Stimulated activated CD4-positive, alpha-beta T cell treated with anti-CD3 and anti-CD28 coated beads, Interleukin-4, amount 100 ng/mL, for 4 hours (primary cell): ENCODE measurements around the gene LRRC8D.

Experiments used
- DNase-seq, 2 experiments: peaks; one replicate each; pipeline ENCODE4 v3.0.0-alpha.2; 2020

LRRC8D gene

DNA sequence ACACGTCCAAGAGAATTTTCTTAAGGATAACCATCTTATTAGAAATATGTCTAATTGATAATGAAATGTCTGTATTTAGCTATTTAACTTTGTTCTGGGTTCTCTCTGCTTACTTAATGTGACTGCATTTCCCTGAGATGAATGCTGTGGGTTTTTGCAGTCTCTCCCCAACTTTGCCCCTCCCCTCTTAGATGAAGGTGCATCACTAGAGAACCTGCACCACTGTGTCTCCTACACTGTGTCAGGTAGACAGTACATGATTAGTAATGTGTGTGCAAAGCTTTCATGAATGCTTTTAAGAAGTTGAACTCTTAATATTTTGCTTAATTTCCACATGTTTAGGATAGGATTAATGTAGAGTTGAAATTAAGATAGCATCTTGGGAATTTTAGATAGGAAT, 51.7 kb downstream of the LRRC8D start:
- no peak for DNase-seq

DNA sequence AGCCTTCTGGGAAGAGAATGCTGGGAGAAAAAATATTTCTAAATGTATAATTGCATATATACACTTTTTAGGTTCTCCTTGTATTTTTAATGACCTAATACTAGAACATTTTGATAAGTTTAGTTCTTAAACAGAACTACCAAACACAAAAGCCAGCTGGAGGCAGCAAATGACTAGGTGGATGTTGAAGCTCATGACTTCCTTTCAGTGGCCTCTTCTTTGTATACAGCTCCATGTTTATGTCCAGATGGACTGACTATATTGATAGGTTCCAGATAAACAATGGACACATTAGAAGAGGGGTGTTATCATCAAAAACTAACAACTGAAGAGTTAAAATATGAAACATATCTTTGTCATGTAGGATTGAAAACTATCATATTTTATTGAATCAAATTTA, 52.5 kb downstream of the LRRC8D start:
- DNase-seq = no peak

DNA sequence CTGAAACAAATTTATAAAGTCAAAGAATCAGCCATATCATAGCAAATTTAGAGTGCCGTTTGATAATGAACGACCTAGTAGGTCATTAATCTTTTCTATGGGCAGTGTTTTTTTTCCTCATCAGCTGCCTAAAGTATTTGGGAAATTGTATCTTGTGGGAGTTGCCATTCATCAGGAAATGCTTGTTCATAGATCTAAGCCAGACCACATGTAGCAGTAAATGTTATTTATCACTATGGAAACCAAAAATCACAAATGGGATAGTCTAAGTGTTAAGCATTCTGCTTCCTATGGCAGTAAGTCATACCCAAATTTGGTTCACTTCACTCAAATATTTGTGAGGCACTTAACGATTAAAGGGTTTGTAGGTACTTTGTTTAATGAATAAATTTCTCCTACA, 52.9 kb downstream of the LRRC8D start:
- DNase-seq = no peak

DNA sequence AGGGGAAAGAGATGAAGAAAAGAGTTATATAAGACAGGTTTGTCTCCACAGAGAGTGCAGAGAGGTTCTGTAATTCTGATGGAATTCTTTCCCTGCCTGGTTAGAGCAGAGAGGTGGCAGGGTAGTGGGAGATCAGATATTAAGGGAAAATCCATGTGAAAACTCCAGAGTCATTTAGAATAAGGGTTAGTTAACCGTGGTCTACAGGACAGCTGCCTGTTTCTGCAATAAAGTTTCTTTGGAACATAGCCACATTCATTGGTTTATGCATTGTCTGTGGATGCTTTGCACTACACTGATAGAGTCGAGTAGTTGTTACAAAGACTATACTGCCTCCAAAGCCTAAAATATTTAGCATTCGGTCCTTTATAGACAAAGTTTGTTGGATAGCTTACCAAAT, 55.6 kb downstream of the LRRC8D start:
- DNase-seq = no peak

DNA sequence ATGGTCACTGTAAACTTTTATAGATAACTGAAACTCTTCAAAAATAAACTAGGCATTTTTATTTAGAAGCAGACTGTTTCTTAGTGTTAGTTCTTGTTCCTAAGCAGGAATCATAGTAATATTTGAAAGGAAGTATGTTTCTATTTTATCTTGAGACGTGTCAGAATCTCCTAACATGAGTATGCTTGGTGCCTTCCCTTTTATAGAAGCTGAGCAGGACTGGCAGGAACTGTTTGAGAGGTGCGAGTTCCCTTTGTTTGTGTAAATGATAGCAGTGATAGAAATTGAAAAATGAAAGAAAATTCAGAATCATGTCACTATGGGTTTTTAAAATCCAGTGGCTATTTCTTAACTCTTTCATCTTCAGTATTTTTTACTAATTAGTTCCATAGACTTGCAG, 56.9 kb downstream of the LRRC8D start:
- DNase-seq = no peak

DNA sequence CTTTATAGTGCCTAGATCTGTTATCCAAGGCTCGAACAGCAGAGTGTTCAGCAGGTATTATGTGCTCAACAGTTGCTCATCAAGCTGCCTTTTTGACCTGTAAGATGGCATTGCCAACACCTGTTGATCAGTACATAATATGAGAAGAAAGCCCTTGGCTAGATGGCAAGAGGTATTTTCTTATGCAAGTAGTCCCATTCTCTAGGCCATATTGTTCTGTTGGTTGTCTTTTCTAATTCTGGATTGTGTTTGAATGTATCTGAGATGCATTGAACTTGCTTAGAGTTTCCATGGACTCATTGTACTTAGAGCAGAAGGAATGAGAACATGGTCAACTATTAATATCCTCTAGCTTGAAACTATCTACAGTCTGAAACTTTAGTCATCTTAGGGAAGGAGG, 57.4 kb downstream of the LRRC8D start:
- DNase-seq = no peak

DNA sequence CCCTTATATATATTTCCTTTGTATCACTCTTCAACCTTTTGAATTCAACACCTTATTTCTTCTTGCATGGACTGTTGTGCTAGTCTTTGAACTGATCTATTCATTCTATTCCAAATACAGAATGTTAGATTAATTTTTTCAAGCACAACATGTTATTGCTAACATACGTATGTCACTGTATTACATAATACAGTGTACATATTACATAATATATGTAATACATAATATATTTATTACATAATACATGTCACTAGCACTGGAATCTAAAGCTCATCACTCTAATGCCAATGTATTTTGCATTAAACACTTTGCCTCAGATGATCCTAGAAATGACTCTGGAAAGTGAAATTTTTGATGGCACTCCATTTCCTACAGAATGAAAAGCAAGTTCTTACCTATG, 59.8 kb downstream of the LRRC8D start:
- DNase-seq = no peak

DNA sequence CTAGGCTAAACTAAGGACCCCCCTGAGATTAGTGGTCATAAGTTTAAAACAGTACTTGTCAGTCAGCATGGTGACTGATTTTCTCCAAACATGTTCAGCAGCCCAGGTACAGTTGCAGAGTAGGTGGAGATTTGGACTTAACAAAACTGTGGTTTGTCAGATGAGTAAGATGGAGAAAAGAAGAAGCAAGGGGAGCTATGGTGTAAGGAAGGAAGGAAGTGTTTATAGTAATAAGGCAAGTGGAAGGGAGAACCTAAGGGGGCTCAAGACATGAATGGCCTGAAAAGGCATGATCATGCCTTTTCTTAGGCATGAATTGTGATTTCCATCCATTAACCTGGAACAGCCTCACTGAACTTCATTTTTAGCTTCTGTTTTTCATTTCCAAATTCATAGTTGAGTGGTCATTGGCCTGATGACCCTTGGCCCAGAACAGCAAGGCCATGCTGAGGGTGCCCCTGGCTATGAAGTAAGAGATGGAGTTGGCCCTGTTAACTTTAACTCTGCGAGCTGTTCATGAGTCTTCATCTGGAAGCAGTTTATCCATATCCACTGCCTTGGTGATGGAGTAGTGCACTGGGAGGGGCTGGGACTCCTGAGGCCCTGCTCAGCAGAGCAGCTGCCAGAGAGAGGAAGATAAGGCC, 60.7 kb downstream of the LRRC8D start:
- no peak for DNase-seq

DNA sequence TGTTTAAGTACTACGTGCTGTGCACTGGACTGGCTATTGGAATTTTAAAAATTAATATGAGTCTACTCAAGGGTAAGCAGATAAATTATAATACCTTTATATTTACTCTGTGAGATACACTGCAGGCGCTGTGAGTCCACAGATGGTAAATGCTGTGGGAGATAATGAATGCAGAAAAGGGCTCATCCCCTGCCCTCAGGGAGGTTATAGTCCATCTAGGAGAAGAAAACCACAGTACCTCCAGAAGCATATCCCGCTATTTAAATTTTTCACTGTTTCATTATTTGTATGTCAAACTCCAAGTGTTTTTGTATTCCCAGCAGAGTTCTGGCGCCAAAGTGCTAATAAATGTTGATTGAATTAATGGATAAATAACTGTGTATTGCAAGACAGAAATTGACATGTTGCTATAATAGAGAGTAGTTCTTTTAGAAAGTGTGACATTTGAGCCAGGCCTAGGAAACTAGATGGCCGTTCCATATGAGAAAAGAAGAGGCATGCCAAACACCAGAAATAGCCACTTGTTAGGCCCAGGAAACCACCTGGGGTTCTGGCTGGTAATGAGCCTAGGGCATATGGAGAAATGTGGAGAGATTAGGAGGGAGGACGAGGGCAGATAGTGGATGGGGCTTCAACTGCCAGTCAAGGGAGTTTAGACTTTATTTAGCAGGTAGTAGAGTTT, 61.7 kb downstream of the LRRC8D start:
- no peak for DNase-seq

DNA sequence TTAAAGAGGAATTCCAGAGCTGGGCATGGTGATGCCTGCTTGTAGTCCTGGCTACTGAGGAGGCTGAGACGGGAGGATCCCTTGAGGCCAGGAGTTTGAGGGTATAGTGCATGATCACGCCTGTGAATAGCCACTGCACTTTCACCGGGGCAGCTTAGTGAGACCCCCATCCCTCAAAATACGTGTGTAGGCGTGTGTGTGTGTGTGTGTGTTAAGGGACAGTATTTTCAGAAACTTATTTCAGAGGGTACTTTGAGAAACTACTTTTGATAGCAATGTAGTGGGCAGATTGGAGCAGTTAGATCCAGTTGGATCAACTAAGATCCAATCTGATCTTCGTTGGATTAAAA, 62.2 kb downstream of the LRRC8D start:
- no peak for DNase-seq

DNA sequence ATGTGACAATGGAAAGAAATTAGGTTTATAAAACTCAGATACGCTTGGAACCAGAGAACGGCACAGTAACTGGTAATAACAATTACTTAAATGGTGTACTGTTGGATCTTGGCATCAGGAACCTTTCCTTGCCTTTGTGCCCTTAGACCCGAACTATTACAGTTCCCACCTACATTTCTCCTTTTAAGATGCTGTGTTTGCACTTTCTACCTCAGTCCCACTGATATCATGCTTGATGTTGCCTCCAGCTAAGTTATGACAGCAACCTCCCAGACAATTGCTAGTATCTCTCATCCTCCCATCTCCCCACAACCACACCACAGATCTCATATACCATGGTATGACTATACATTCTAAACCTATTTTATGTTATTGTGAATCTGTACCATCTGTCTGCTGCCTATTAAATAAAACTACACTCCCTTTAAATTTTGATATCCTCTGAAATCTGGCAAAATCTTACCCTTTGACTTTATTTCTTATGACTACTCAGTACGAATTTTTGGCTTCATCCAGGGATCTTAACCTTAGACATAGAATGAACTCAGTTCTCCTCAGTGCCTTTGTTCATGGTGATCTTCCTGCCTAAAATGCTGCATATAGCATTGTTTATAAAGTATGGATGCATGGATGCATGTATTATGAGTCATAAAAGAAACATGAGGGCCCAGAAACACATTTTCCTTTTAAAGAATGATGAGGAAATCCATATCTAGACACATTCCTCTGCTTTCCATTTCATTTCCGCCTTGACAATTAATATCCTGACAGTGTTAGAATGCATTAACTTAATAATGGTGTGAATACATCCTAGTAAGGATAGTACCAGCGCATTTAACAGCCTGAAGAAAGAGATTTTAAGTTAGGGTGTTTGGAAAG, 64.1 kb downstream of the LRRC8D start:
- DNase-seq = no peak

DNA sequence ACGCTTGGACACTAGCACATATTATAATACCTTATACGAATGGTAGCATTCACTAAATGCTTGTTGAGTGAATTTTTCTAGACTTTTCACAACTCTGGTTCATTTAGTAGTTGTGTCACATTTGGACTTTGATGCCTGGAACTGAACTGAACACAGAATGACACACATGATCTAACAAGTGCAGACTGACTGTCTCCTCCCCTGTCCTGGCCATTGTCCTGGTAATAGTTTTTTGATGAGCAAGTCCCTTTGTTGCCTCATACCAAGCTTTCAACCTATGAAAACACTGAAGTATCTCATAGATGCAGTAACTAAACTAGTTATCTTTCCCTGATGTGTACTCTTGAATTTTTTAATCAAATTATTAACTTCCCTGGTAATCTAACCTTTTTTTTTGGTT, 66.4 kb downstream of the LRRC8D start:
- DNase-seq = no peak

DNA sequence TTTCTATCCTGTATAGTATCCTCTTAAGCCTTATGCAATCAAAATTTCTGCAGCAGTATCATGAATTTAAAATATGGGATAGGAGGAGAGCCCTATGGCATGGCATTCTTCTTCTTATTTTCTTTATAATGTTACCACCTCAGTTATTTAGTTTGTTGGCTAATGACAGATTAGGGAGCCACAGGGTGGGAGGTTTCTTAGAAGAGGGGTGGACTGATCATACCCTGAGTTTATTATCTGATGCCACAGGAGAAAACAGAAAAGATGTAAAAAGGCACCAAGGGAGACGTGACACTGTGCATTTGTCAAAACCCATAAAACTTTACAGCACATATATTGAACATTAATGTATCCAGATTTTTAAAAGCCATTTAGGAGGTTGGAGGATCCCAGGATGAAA, 66.9 kb downstream of the LRRC8D start:
- DNase-seq = no peak

DNA sequence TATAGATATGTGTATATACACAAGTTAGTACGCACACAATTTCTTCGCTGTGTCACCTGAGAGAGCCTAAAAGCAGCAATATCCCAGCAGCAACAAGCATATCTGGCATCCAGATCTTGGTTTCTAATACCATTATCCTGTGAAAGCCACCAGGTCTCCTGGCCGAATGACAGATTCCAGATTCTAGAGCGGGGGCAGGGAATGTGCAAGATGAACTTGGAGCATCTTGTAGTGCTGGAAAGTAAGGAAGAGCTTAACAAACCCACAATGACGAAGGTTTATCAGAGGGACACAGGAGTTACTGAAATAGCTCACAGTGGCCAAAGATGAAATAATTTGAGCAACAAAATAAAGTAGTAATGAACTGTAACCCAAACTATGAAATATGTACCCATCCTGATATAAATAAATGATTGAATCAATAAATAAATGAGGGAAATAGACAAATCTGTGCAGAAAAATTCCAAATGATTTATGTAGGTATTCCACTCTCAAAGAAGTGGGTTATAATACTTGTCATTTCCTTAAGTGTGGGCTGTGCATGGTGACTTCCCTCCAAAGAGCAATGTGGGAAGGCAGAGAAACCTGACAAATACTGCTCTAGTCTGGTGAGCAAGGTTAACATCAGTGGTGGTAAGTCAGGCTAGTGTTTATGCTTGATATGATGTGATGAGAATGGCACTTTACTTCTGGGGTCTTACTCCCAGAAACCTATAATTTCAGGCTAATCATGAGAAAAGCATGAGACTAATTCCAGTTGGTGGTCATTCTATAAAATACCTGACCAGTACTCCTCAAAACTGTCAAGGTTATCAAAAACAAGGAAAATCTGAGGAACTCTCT, 67.9 kb downstream of the LRRC8D start:
- no peak for DNase-seq

DNA sequence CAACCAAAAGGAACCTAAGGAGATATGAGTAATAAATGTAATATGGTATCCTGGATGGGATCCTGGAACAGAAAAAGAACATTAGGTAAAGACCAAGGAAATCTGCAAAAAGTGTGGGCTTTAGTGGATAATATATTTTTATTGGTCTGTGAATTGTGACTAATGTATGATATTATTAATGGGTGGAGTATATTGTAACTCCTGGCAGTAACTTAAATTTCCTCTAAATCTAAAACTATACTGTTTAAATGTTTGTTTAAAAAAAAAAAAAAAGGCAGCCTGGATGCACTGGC, 68.4 kb downstream of the LRRC8D start:
- no peak for DNase-seq

DNA sequence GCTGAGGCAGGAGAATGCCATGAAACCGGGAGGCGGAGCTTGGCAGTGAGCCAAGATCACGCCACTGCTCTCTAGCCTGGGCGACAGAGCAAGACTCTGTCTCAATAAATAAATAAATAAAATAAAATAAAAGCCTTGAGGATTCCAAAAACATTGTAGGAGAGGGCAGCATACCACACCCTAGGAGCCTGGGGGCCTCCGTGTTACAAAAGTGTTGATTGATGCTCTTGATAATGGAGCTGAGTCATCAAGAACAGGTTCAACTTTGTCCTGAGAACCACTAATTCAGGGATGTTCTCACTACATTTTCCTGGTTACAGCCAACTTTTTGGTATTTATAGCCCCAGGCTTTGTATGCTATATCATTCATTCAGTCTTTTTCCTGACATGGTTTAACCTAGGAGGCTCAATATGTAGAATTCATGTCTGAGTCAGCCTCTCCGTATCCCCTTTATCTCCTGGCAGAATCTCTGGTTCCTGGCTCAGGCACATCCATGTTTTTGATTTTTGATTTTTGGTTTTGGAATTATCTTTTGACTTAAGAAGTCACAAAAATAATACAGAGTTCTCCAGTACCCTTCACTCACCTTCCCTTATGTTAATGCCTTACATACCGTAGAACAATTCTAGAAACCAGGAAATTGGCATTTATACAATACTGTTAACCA, 69.4 kb downstream of the LRRC8D start:
- no peak for DNase-seq

DNA sequence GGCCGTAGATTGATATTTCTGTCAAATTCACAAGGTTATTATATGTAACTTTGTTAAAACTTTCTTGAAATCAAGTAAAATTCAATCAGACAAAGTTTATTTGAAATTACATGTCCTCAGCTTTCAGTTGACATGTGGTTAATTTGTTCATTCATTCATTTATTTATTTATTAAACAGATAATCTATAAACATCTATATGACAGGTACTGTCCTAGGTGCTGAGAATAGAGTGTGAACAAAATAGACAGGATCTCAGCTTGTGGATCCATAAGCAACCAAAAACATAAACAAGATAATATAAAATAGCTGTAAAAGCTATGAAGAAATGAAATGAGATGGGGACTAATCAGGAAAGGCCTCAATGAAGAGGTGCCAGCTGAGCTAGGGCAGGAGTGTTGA, 72.0 kb downstream of the LRRC8D start:
- no peak for DNase-seq

DNA sequence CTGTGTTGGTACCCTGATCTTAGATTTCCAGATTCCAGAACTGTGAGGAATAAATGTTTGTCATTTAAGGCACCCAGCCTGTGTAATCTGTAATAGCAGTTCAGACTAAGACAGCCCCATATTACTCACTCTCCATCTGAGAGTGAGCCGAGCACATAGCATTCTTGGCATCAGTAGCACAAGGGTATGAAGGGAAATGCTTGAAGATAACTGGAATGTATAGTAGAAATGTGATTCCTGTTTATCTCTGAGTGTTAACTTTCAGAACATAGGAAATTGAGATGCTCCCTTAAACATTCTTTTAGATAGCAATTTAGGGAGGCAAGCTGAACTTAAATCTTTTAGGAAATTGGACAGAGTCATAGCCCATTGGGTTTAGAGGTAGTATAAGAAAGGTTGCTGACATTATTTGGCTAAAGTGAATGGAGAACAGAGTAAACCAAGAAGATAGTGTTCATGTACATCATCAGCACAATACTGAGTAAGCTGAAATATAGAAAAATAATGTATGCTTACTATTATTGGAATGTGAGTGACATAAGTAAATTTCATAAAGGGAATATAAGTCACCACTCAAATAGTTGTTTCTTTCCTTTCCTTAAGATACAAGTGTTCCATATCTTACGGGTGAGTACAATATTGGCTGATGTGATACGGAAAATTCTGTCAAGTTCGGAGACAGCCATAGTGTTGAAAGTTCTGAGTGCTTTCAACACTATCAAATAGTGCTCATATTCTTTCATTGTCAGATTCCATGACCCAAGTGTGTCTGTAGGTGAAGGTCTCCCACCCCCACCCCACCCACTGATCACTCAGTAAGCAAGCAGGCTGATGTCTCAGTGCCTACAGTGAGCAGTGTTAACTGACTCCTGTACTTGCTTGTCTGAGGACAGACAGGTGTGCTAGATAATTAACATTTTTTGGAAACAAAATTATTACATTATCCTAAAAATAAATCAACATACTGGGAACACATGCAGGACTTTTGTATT, 73.7 kb downstream of the LRRC8D start:
- no peak for DNase-seq

DNA sequence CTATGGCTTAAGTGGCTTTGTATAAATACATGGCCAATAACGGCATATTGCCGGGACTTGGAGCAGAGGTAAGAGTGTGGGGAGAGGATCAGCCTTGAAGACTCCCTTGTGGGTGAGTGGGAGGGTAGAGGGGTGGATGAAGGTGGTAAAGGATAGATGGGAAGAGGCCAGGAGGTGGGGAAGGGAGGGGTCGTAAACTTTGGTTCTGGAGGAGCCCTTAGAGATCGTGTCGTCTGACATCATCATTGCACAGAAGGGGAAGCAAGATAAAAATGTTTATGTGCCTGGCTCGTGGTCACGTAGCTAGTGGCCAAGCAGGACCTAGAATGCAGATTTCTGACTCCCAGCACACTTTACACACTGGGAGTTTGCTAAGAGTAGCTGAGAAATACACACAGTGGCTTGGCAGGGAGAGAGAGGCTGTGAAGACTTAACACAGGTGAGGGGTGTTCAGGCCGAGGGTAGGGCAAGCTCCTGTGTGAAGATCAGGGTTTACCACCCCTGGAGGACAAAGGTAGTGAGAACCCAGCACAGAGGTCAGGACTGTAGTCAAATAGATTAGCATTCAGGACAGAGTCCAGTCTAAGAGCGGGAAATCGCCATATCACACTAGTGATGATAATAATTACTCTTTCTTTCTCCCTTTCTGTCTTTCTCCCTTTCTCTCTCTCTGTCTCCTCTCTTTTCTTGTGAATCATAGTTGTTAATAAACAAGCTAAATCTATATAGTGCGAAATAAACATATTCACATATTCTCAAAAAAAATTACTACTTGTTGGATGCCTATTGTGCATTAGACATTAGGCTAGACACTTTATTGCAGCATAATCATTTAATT, 75.5 kb downstream of the LRRC8D start:
- DNase-seq = no peak

DNA sequence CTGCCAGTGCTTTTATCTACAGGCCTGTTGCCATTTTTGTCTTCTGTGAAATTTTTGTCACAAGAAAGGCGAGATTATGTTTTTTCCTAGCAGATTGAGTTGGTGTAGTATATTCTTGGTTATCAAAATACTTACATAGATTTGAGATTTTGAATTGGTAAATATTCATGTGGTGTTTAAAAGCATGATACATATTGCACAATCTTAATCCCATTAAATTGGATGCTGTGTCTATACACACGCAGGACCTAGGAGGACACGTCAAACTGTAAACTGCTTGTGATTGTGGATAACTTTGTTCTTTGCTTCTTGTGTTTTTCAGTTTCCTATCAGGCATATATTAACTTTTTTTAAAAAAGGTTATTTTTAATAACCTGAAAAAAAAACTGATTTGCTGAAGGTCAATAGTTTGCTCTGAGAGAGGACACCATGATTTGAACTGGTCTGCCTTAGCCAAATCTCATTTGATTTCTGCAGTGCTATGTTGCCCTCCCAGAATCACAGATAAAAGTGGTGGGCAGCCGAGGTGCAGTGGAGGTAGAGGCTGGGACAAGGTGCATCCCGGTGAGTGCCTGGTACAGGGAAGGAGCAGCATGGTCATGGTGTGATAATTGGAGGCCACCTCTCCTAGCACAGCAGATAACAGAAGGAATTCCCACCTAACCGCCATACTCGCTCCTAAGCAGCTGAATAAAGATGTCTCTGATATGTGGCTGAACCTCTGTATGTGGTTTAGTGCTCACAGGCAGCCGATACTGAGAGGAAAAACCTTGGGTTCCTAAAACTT, 76.7 kb downstream of the LRRC8D start:
- DNase-seq = no peak
